ENCODE data around the gene DYNLT4.

DNA sequence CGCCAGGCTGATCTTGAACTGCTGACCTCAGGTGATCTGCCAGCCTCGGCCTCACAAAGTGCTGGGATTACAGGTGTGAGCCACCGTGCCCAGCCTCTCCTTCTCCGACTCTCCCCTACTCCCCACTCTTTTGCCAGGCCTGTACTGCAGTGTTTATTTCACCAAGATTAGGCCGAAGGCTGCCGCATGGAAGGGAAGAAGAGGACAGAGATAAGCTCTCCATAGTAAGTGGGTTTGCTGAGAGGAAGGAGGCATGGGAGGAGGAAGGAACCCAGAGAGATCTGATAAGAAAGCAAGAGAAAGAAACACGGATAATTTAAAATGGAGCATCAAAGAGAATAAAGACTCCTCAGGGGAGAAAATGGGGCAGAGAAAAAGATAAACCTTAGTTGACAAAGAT is 27.2 kb upstream of the DYNLT4 start:
- TF ChIP-seq, protein P1, sequence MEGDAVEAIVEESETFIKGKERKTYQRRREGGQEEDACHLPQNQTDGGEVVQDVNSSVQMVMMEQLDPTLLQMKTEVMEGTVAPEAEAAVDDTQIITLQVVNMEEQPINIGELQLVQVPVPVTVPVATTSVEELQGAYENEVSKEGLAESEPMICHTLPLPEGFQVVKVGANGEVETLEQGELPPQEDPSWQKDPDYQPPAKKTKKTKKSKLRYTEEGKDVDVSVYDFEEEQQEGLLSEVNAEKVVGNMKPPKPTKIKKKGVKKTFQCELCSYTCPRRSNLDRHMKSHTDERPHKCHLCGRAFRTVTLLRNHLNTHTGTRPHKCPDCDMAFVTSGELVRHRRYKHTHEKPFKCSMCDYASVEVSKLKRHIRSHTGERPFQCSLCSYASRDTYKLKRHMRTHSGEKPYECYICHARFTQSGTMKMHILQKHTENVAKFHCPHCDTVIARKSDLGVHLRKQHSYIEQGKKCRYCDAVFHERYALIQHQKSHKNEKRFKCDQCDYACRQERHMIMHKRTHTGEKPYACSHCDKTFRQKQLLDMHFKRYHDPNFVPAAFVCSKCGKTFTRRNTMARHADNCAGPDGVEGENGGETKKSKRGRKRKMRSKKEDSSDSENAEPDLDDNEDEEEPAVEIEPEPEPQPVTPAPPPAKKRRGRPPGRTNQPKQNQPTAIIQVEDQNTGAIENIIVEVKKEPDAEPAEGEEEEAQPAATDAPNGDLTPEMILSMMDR (IDR thresholded peaks at IDR 0.05): no peak
- no peak for TF ChIP-seq POLR2AphosphoS5 (IDR thresholded peaks at IDR 0.05)
